Activated B cell treated with CpG ODN at 0.5 μM for 24 hours (primary cell): Measurements from ENCODE around the gene CAND2. TPM values are rescaled to one million over a fixed set of nuclear protein-coding genes. Genes with fewer than 3 reads are reported as not detected.

ENCODE experiments used
- ATAC-seq: fragments of 200-7000 bp; cut with Tn5 transposase; one replicate; pipeline ENCODE4 v1.10.0; 2021; ENCODE audit warnings: low read depth, mild to moderate bottlenecking, moderate library complexity
- CTCF ChIA-PET: fragments of 350-600 bp; sonication (Branson Sonifier 250); formaldehyde crosslinking; loops from one replicate; lab custom pipeline; 2021; ENCODE audit warnings: antibody characterized with exemption; lab: Charles Lee
- POLR2A ChIA-PET: fragments of 350-600 bp; sonication (Branson Sonifier 250); formaldehyde crosslinking; loops from one replicate; lab custom pipeline; 2021; ENCODE audit warnings: antibody characterized with exemption; lab: Charles Lee
- DNase-seq: peaks from one replicate; pipeline ENCODE4 v3.0.0; 2022
- H3K27ac Mint-ChIP-seq: one replicate; pipeline ENCODE4 v1.8.0; 2020; ENCODE audit warnings: mixed read lengths
- H3K27me3 Mint-ChIP-seq: one replicate; pipeline ENCODE4 v1.8.0; 2021; ENCODE audit warnings: mixed read lengths
- H3K36me3 Mint-ChIP-seq: one replicate; pipeline ENCODE4 v1.8.0; 2021; ENCODE audit warnings: low read depth, mixed read lengths
- H3K4me1 Mint-ChIP-seq: one replicate; pipeline ENCODE4 v1.8.0; 2021; ENCODE audit warnings: mixed read lengths
- H3K4me3 Mint-ChIP-seq: one replicate; pipeline ENCODE4 v1.8.0; 2020; ENCODE audit warnings: mild to moderate bottlenecking, mixed read lengths
- H3K9me3 Mint-ChIP-seq: one replicate; pipeline ENCODE4 v1.8.0; 2020; ENCODE audit warnings: mixed read lengths
- intact Hi-C: fragments of 100-400 bp; cut with micrococcal nuclease; formaldehyde crosslinking; loops from one replicate; pipeline ENCODE4 v1.15.1; 2024
- total RNA-seq: library from RNA; stranded (reverse); gene quantifications from 2 replicates; pipeline ENCODE4 v1.2.3, GENCODE V29; 2022
- TF ChIP-seq, protein P1 (sequence below): fragments of 200-600 bp; IDR thresholded peaks from one replicate; pipeline ENCODE4 v1.8.0; 2022; ENCODE audit warnings: antibody characterized with exemption, mild to moderate bottlenecking

CAND2 gene
- total RNA-seq, 1 donor from 2014 or later = 0.42 TPM

DNA sequence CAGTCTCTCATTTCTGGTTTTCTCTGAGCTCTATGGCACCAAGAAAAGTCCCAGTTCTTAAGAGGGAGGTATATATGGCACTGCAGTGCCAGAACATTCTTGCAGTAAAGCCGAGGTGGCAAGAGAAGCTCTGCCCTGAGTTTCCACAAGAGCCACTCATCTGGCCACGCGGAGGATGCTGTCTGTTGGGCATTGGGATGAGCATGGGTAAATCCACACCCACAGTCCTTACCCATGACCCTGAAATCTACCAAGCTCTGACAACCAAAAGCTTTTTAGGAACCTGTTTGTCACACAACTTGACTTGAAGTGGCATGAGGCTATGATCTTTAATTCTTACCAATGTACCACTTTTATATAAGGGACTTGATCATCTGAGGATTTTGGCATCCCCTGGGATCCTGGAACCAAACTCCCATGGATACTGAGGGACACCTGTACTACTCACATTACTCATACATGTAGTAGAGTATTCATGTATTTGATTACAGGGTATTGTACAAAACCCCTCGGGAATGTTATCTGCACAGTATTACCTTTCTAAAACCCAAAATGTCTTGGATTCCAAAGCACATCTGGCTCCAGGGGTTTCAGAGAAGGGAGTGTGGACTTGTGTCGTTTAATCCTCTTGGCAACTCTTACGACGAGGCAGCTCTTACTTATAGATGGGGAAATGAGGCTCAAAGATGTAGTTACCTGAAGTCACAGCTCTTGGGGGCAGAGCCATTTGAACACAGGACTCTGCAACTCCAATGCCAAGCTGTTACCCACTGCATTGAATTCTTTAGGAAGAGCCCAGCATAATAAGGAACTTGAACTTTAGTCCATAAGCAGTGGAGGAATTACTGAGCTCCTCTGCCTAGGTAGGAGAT is 36.1 kb downstream of the CAND2 start:
- Mint-ChIP-seq H3K9me3 (no peaks in the 10 kb centered on the region), H3K4me1 (peaks cover 8% of the 10 kb centered on the region), H3K27me3 (no peaks in the 10 kb centered on the region), H3K4me3 (no peak overlapping the region), H3K27ac (no peak overlapping the region), H3K36me3 (peaks cover 77% of the 10 kb centered on the region)
- intact Hi-C loops = no loop called here
- DNase-seq (no peak), ATAC-seq (no peak)
- ChIA-PET POLR2A (interaction anchor here (0.5 to 2.7 kb wide), 2 partner anchors 9 to 161 kb away, joined by 3 to 16 read pairs; partner anchors contain the start of gene RPL32), CTCF (interaction anchor here (0.9 to 1.3 kb wide), 2 partner anchors 22 to 126 kb away, joined by 3 read pairs; no protein-coding TSS in a partner anchor)
- TF ChIP-seq, protein P1, sequence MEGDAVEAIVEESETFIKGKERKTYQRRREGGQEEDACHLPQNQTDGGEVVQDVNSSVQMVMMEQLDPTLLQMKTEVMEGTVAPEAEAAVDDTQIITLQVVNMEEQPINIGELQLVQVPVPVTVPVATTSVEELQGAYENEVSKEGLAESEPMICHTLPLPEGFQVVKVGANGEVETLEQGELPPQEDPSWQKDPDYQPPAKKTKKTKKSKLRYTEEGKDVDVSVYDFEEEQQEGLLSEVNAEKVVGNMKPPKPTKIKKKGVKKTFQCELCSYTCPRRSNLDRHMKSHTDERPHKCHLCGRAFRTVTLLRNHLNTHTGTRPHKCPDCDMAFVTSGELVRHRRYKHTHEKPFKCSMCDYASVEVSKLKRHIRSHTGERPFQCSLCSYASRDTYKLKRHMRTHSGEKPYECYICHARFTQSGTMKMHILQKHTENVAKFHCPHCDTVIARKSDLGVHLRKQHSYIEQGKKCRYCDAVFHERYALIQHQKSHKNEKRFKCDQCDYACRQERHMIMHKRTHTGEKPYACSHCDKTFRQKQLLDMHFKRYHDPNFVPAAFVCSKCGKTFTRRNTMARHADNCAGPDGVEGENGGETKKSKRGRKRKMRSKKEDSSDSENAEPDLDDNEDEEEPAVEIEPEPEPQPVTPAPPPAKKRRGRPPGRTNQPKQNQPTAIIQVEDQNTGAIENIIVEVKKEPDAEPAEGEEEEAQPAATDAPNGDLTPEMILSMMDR = no peak

DNA sequence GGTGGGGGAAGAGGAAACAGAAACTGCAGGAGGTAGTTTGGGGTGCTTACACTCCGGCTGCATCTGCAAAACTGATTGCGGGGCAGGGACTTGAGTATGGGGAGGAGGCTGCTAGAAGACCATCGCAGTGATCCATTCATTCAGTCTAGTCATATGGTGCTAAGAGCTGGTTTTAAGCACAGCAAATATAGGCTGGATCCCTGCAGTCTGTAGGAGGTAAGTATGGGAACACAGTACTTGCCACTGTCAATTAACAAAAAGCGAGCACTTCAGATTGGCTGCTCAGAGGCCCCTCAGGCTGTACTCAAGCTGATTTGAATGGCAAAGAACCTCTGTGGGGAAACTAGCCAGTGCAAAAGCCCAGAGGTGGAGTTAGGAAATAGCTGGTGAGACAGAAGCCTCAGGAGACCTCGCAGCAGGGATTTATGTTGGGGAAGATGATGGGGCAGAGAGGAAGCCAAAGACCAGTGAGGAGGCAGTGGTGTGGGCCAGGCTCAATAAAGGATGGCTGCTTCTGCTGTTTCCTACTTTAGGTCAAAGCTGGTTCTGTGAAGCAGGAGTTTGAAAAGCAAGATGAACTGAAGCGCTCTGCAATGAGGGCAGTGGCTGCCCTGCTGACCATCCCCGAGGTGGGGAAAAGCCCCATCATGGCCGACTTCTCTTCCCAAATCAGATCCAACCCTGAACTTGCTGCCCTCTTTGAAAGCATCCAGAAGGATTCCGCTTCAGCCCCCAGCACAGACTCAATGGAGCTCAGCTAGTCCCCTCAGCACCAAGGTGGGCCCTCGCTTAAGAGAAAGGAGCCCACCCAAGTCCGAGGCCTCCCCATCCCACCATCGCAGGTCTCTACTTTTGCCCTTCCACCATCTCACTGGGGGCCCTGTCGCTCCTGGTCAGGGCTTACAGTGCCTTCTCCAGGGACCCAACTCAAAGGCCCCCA is 37.0 kb downstream of the CAND2 start:
- POLR2A ChIA-PET = interaction anchor here (0.5 to 2.7 kb wide), 4 partner anchors 8 to 160 kb away, joined by 3 to 16 read pairs (median 6); partner anchors contain the start of gene RPL32
- no peaks in the 10 kb centered on the region for H3K9me3 Mint-ChIP-seq
- ATAC-seq (no peak), DNase-seq (no peak)
- no peak overlapping the region for H3K27ac Mint-ChIP-seq
- no peak overlapping the region for H3K4me3 Mint-ChIP-seq
- TF ChIP-seq, protein P1 = no peak
- CTCF ChIA-PET = interaction anchor here (0.9 to 1.3 kb wide), 3 partner anchors 8 to 127 kb away, joined by 3 read pairs; partner anchors contain the start of gene RPL32
- peaks cover 86% of the 10 kb centered on the region for H3K36me3 Mint-ChIP-seq
- intact Hi-C loops = no loop called here
- no peaks in the 10 kb centered on the region for H3K27me3 Mint-ChIP-seq
- H3K4me1 Mint-ChIP-seq = peaks cover 17% of the 10 kb centered on the region

DNA sequence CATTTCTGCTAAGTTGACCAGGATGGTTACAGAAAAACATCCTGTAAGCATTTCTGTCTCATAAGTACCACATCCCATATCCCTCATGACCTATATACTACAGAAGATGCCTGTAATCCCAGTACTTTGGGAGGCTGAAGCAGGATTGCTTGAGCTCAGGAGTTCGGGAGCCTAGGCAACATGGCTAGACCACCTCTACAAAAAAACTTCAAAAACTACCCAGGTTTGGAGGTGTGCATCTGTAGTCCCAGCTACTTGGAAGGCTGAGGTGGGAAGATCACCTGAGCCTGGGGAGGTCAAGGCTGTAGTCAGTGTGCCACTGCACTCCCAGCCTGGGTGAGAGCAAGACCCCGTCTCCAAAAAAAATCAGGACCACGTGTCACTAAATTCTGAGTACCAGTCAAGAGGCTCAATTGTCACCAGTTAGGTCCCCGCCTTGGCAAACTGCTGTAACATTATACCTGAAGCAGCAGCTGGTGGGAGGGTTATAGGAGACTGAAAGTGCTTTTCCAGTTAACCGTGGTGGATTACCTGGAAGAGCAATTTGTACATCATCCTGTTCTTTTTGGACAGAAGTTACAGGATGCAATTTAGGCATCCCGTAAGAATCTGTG is 38.7 kb downstream of the CAND2 start:
- Mint-ChIP-seq H3K27ac (no peak overlapping the region), H3K4me3 (no peak overlapping the region), H3K36me3 (peaks cover 100% of the 10 kb centered on the region), H3K27me3 (no peaks in the 10 kb centered on the region), H3K4me1 (peaks cover 33% of the 10 kb centered on the region), H3K9me3 (no peaks in the 10 kb centered on the region)
- ChIA-PET CTCF (no interaction called here), POLR2A (no interaction called here)
- TF ChIP-seq, protein P1 = no peak
- ATAC-seq (no peak), DNase-seq (no peak)
- intact Hi-C loops = no loop called here

DNA sequence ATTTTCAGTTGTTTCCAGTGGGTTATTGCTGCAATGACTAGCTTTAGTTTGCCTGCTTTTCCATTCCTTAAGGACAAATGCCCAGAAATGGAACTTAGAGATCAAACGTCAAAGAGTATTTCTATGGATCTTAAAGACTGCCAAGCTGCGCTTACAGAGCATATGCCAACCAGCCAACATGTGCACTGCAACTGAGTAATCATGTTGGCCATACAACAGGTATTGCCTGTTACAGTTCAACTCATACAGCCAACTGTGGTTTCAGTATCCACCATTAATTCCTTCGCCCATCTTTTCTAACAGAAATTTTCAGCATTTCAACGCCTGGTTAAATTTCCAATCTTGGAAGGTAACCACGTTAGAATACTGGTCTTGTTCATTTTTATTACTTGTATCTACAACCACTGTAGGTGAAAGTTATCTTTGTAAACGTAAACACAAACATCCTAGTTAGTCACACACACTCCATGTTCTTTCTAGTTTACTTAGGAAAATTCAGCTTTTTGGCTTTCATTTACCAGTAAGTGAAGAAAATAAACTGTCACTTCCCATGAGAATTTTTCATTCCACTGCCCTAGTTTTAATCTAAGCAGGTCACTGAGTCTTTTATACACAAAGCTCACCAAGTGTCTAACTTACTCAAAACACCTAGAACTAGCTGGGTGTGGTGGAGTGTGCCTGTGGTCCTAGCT is 41.0 kb downstream of the CAND2 start:
- no peak overlapping the region for H3K4me3 Mint-ChIP-seq
- peaks cover 48% of the 10 kb centered on the region for H3K4me1 Mint-ChIP-seq
- no peaks in the 10 kb centered on the region for H3K27me3 Mint-ChIP-seq
- TF ChIP-seq, protein P1 = no peak
- intact Hi-C loops = no loop called here
- no peak for ATAC-seq
- no peaks in the 10 kb centered on the region for H3K9me3 Mint-ChIP-seq
- ChIA-PET POLR2A (interaction anchor here (0.5 kb wide), 1 partner anchor 9 kb away, joined by 5 read pairs; no protein-coding TSS in a partner anchor), CTCF (interaction anchor here (1.6 kb wide), 1 partner anchor 28 kb away, joined by 4 read pairs; no protein-coding TSS in a partner anchor)
- no peak overlapping the region for H3K27ac Mint-ChIP-seq
- DNase-seq = no peak
- peaks cover 92% of the 10 kb centered on the region for H3K36me3 Mint-ChIP-seq
